ENCODE measurements around the gene ARF1.

The ARF1 gene

DNA sequence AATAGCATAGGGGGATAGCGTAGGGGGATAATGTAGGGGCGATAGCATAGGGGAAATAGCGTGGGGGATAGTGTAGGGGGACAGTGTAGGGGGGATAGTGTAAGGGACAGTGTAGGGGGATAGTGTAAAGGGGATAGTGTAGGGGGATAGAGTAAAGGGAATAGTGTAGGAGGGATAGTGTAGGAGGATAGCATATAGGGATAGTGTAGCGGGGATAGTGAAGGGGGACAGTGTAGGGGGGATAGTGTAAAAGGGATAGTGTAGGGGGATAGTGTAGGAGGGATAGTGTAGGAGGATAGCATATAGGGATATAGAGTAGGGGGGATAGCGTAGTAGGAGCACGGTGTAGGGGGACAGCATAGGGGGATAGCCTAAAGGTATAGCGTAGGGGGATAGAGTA is 14.1 kb upstream of the ARF1 start:
- no peaks in the 10 kb centered on the region for H3F3A ChIP-seq (ENCODE audit: insufficient read depth)
- H3K4me2 ChIP-seq (ENCODE audit: low read depth, low read length, poor library complexity, severe bottlenecking): no peak overlapping the region
- H3K27ac ChIP-seq (ENCODE audit: low read depth, low read length): no peak overlapping the region
- H3K4me3 ChIP-seq (ENCODE audit: insufficient read depth, low read length, poor library complexity, severe bottlenecking): no peak overlapping the region
- H2AFZ ChIP-seq (ENCODE audit: low read depth, low read length, severe bottlenecking): no peak overlapping the region
- H3K27me3 ChIP-seq (ENCODE audit: low read length): no peaks in the 10 kb centered on the region
- H3K9ac ChIP-seq (ENCODE audit: low read length): no peak overlapping the region
- H4K20me1 ChIP-seq (ENCODE audit: low read depth, low read length): no peaks in the 10 kb centered on the region
- H3K36me3 ChIP-seq (ENCODE audit: low read length): no peaks in the 10 kb centered on the region
- no peaks in the 10 kb centered on the region for H3K9me2 ChIP-seq (replicated peaks; ENCODE audit: insufficient read depth, low read length)
- no peaks in the 10 kb centered on the region for H3K9me3 ChIP-seq (ENCODE audit: insufficient read depth, low read length)
- H3K79me2 ChIP-seq (ENCODE audit: insufficient read depth, low read length): no peaks in the 10 kb centered on the region
- TF ChIP-seq EZH2phosphoT487 (conservative IDR thresholded peaks at IDR 0.05; ENCODE audit: low read length): no peak
- TF ChIP-seq, protein P1, sequence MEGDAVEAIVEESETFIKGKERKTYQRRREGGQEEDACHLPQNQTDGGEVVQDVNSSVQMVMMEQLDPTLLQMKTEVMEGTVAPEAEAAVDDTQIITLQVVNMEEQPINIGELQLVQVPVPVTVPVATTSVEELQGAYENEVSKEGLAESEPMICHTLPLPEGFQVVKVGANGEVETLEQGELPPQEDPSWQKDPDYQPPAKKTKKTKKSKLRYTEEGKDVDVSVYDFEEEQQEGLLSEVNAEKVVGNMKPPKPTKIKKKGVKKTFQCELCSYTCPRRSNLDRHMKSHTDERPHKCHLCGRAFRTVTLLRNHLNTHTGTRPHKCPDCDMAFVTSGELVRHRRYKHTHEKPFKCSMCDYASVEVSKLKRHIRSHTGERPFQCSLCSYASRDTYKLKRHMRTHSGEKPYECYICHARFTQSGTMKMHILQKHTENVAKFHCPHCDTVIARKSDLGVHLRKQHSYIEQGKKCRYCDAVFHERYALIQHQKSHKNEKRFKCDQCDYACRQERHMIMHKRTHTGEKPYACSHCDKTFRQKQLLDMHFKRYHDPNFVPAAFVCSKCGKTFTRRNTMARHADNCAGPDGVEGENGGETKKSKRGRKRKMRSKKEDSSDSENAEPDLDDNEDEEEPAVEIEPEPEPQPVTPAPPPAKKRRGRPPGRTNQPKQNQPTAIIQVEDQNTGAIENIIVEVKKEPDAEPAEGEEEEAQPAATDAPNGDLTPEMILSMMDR (IDR thresholded peaks at IDR 0.05; ENCODE audit: insufficient read depth, low read length, poor library complexity, severe bottlenecking): no peak

DNA sequence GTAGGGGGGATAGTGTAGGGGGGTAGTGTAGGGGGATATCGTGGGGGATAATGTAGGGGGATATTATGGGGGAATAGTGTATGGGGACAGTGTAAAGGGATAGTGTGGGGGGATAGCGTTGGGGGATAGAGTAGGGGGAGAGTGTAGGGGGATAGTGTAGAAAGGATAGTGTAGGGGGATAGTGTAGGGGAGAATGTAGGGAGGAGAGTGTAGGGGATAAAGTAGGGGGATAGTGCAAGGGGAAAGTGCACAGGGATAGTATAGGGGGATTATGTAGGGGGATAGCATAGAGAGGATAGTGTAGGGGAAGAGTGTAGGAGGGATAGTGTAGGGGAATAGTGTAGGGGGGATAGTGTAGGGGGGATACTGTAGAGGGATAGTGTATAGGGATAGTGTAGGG is 12.3 kb upstream of the ARF1 start:
- no peak overlapping the region for H3K4me3 ChIP-seq (ENCODE audit: insufficient read depth, low read length, poor library complexity, severe bottlenecking)
- H3F3A ChIP-seq (ENCODE audit: insufficient read depth): no peaks in the 10 kb centered on the region
- no peaks in the 10 kb centered on the region for H3K9me3 ChIP-seq (ENCODE audit: insufficient read depth, low read length)
- H3K9ac ChIP-seq (ENCODE audit: low read length): no peak overlapping the region
- TF ChIP-seq EZH2phosphoT487 (conservative IDR thresholded peaks at IDR 0.05; ENCODE audit: low read length): no peak
- TF ChIP-seq, protein P1 (IDR thresholded peaks at IDR 0.05; ENCODE audit: insufficient read depth, low read length, poor library complexity, severe bottlenecking): no peak
- no peak overlapping the region for H2AFZ ChIP-seq (ENCODE audit: low read depth, low read length, severe bottlenecking)
- no peaks in the 10 kb centered on the region for H3K79me2 ChIP-seq (ENCODE audit: insufficient read depth, low read length)
- H3K27me3 ChIP-seq (ENCODE audit: low read length): no peaks in the 10 kb centered on the region
- no peaks in the 10 kb centered on the region for H4K20me1 ChIP-seq (ENCODE audit: low read depth, low read length)
- no peak overlapping the region for H3K4me2 ChIP-seq (ENCODE audit: low read depth, low read length, poor library complexity, severe bottlenecking)
- H3K36me3 ChIP-seq (ENCODE audit: low read length): no peaks in the 10 kb centered on the region
- H3K27ac ChIP-seq (ENCODE audit: low read depth, low read length): no peak overlapping the region
- H3K9me2 ChIP-seq (replicated peaks; ENCODE audit: insufficient read depth, low read length): no peaks in the 10 kb centered on the region

GRCh38 chr1:228070851-228071250 is 11.7 kb upstream of the ARF1 start:
- Histone ChIP-seq H3K27ac (ENCODE audit: low read depth, low read length) (no peak overlapping the region), H3K4me3 (ENCODE audit: insufficient read depth, low read length, poor library complexity, severe bottlenecking) (no peak overlapping the region), H3K9me3 (ENCODE audit: insufficient read depth, low read length) (no peaks in the 10 kb centered on the region), H3F3A (ENCODE audit: insufficient read depth) (no peaks in the 10 kb centered on the region), H2AFZ (ENCODE audit: low read depth, low read length, severe bottlenecking) (no peak overlapping the region), H3K36me3 (ENCODE audit: low read length) (no peaks in the 10 kb centered on the region), H3K4me2 (ENCODE audit: low read depth, low read length, poor library complexity, severe bottlenecking) (no peak overlapping the region), H3K9ac (ENCODE audit: low read length) (no peak overlapping the region), H4K20me1 (ENCODE audit: low read depth, low read length) (no peaks in the 10 kb centered on the region), H3K79me2 (ENCODE audit: insufficient read depth, low read length) (no peaks in the 10 kb centered on the region), H3K27me3 (ENCODE audit: low read length) (no peaks in the 10 kb centered on the region), H3K9me2 (replicated peaks; ENCODE audit: insufficient read depth, low read length) (no peaks in the 10 kb centered on the region)
- TF ChIP-seq, protein P1 (IDR thresholded peaks at IDR 0.05; ENCODE audit: insufficient read depth, low read length, poor library complexity, severe bottlenecking): no peak
- no peak for TF ChIP-seq EZH2phosphoT487 (conservative IDR thresholded peaks at IDR 0.05; ENCODE audit: low read length)

Data from SU-DHL-6 (cell line).